K562 (cell line): ENCODE results near the gene PRICKLE2. TPM values are rescaled to one million over a fixed set of nuclear protein-coding genes. Genes with fewer than 3 reads are reported as not detected.

Source experiments
- ATAC-seq: fragments of 200-7000 bp; cut with Tn5 transposase; 3 replicates; pipeline ENCODE4 v1.9.1; 2020; ENCODE audit warnings: moderate library complexity
- BruUV-seq: library from RNA; stranded (reverse); fragments of 400-500 nt; replicated peaks from 2 replicates; lab custom pipeline; 2021; lab: Mats Ljungman, UMichigan
- CTCF ChIA-PET: fragments of 300-600 bp; formaldehyde crosslinking; extraction: SDS; loops from one replicate; lab custom pipeline; 2021; ENCODE audit warnings: low intra/inter-chr PET ratio; lab: Yijun Ruan, JAX
- POLR2A ChIA-PET: fragments of 300-600, 350-650 bp; sonication (Branson Sonifier 250); formaldehyde crosslinking; extraction: SDS; loops from one replicate; lab custom pipeline; 2021; ENCODE audit warnings: antibody characterized with exemption, inconsistent platforms; lab: Yijun Ruan, JAX
- DNase-seq, 4 experiments: peaks; one replicate each; pipeline versions ENCODE4 v3.0.0 to v3.0.0-alpha.2; 2011 to 2018; ENCODE audit warnings: low spot score in 3 of 4, mixed read lengths in 3 of 4; ENCODE audit errors: extremely low read depth in 1 of 4
- FAIRE-seq: peaks from 2 replicates; lab custom pipeline; 2011; peaks lifted over from hg19 to GRCh38; lab: Jason Lieb, UNC
- H2AFZ ChIP-seq: 2 replicates; pipeline ENCODE4 v1.6.0; 2011; ENCODE audit warnings: low read depth, low read length, control low read depth, inconsistent platforms
- H3K27ac ChIP-seq: fragments of 200-600 bp; 3 replicates; pipeline ENCODE4 v1.8.0; 2011; ENCODE audit warnings: low read depth, mild to moderate bottlenecking, control low read depth, inconsistent platforms, low read length, moderate library complexity, mixed read lengths; ENCODE audit errors: extremely low read depth
- H3K27me3 ChIP-seq, 2 experiments: fragments of 300-600 bp in 1 of 2; 2 replicates in 1 of 2; 3 replicates in 1 of 2; pipeline versions ENCODE4 v1.6.0 to v1.8.0; 2011; ENCODE audit warnings: inconsistent platforms in 2 of 2, low read length in 2 of 2, mild to moderate bottlenecking in 1 of 2, mixed read lengths in 1 of 2, moderate library complexity in 1 of 2; ENCODE audit not compliant: control insufficient read depth in 2 of 2, insufficient read depth in 2 of 2
- H3K36me3 ChIP-seq: fragments of 300-600 bp; 3 replicates; pipeline ENCODE4 v1.8.0; 2011; ENCODE audit warnings: mild to moderate bottlenecking, low read length, inconsistent platforms; ENCODE audit not compliant: control insufficient read depth, insufficient read depth
- H3K4me1 ChIP-seq, 2 experiments: fragments of 200-600 bp in 1 of 2; replicated peaks in 1 of 2; 2 replicates in 1 of 2; 3 replicates in 1 of 2; pipeline versions ENCODE4 v1.5.1 to v1.8.0; 2011; ENCODE audit warnings: inconsistent platforms in 2 of 2, low read length in 2 of 2, mild to moderate bottlenecking in 1 of 2, mixed read lengths in 1 of 2, moderate library complexity in 1 of 2; ENCODE audit not compliant: control insufficient read depth in 2 of 2, insufficient read depth in 2 of 2
- H3K4me2 ChIP-seq: 2 replicates; pipeline ENCODE4 v1.6.1; 2011; ENCODE audit warnings: low read length, control low read depth, inconsistent platforms, mixed read lengths; ENCODE audit not compliant: insufficient read depth
- H3K4me3 ChIP-seq: fragments of 200-600 bp; sonication (generic), shearing (Covaris generic); 2 replicates; pipeline ENCODE4 v1.5.1; 2016; ENCODE audit warnings: control low read depth, inconsistent platforms
- H3K79me2 ChIP-seq: fragments of 200-600 bp; 3 replicates; pipeline ENCODE4 v1.8.0; 2011; ENCODE audit warnings: low read length, inconsistent platforms; ENCODE audit not compliant: control insufficient read depth, insufficient read depth
- H3K9ac ChIP-seq, 2 experiments: 2 replicates each; pipeline versions ENCODE4 v1.6.0 to v1.6.1; 2011; ENCODE audit warnings: low read depth in 2 of 2, low read length in 2 of 2, control low read depth in 1 of 2, inconsistent platforms in 1 of 2, mild to moderate bottlenecking in 1 of 2, mixed read lengths in 1 of 2; ENCODE audit not compliant: insufficient read depth in 1 of 2
- H3K9me1 ChIP-seq: one replicate; pipeline ENCODE4 v1.6.0; 2011; ENCODE audit warnings: inconsistent platforms, mild to moderate bottlenecking, low read length, moderate library complexity; ENCODE audit not compliant: control insufficient read depth, insufficient read depth
- H3K9me3 ChIP-seq: replicated peaks from 2 replicates; pipeline ENCODE4 v1.5.1; 2011; ENCODE audit warnings: low read depth, low read length, inconsistent platforms; ENCODE audit not compliant: control insufficient read depth, insufficient read depth
- H4K20me1 ChIP-seq: replicated peaks from 2 replicates; pipeline ENCODE4 v1.6.1; 2011; ENCODE audit warnings: low read length, inconsistent platforms, mixed read lengths; ENCODE audit not compliant: control insufficient read depth, insufficient read depth
- ARNT ChIP-seq, 2 experiments: fragments of 450-650 bp; IDR thresholded peaks; 2 replicates each; pipeline ENCODE4 v1.6.1; 2016; ENCODE audit warnings: mild to moderate bottlenecking in 1 of 2
- HNRNPLL ChIP-seq: fragments of 200-400 bp; formaldehyde crosslinking; IDR thresholded peaks from 2 replicates; pipeline ENCODE4 v1.6.1; 2017; ENCODE audit warnings: low read length, low read depth, mild to moderate bottlenecking; ENCODE audit not compliant: poor library complexity, severe bottlenecking
- ILK ChIP-seq: fragments of 450-650 bp; IDR thresholded peaks from 2 replicates; pipeline ENCODE4 v1.6.1; 2016; ENCODE audit warnings: missing genetic modification characterization, low read depth, mild to moderate bottlenecking, missing compliant biosample characterization, moderate library complexity, borderline replicate concordance
- MYC ChIP-seq, 2 experiments: fragments of 250-450 bp in 1 of 2; sonication (Bioruptor Pico) in 1 of 2; IDR thresholded peaks; 2 replicates each; pipeline versions ENCODE4 v1.5.1 to v1.6.1; 2012 to 2021; ENCODE audit warnings: low read depth in 2 of 2, borderline replicate concordance in 1 of 2, improper control_type of control experiment in 1 of 2, low read length in 1 of 2, mild to moderate bottlenecking in 1 of 2, moderate library complexity in 1 of 2
- SMAD2 ChIP-seq: fragments of 150-350 bp; IDR thresholded peaks from 2 replicates; pipeline ENCODE4 v1.6.1; 2014; ENCODE audit warnings: low read depth, mild to moderate bottlenecking, low read length
- XRCC4 ChIP-seq: IDR thresholded peaks from one replicate; pipeline ENCODE4 v1.6.1; 2011; ENCODE audit not compliant: insufficient read depth, insufficient read length; ENCODE audit errors: extremely low read depth
- ZFP30 ChIP-seq: fragments of 250-450 bp; sonication (Bioruptor Pico); IDR thresholded peaks from 2 replicates; pipeline ENCODE4 v1.8.0; 2022; ENCODE audit warnings: moderate library complexity, mild to moderate bottlenecking, inconsistent platforms, borderline replicate concordance
- ZNF174 ChIP-seq: fragments of 250-450 bp; sonication (Bioruptor Pico); IDR thresholded peaks from 2 replicates; pipeline ENCODE4 v1.4.0; 2020; ENCODE audit warnings: mild to moderate bottlenecking
- WGBS: fragments of 100-300 bp; shearing (Covaris generic); methylation state at CpG from one replicate; pipeline ENCODE4 v1.1.6; 2016; ENCODE audit warnings: low coverage, mixed read lengths; ENCODE audit not compliant: insufficient coverage; ENCODE audit errors: missing lambda C conversion rate; 5-methylcytosine and 5-hydroxymethylcytosine counted together
- in situ Hi-C: fragments of 300-500 bp; cut with MboI; formaldehyde crosslinking; loops from 4 replicates; pipeline ENCODE4 v1.15.0; 2018; ENCODE audit warnings: inconsistent platforms, mixed read lengths
- intact Hi-C: fragments of 100-400 bp; cut with micrococcal nuclease; formaldehyde crosslinking; loops from 2 replicates; pipeline ENCODE4 v1.14.2; 2022
- polyA plus RNA-seq, 8 experiments: library from polyadenylated mRNA; depleted of rRNA in 4 of 8; stranded (reverse) in 5 of 8; unstranded in 3 of 8; fragments of >200 nt; fragmentation: Nextera tagmentation in 2 of 8; fragmentation: Illumina TruSeq in 1 of 8; extraction: Ambion mirVana in 2 of 8; extraction: Trizol in 1 of 8; gene quantifications; 2 replicates each; pipeline versions ENCODE4 v1.2.1 to v1.2.3, GENCODE V29; 2011 to 2014; ENCODE audit warnings: inconsistent platforms in 1 of 8, missing spikeins in 1 of 8
- total RNA-seq, 7 experiments: library from RNA; depleted of rRNA in 6 of 7; stranded (reverse); fragments of >200 nt in 6 of 7; fragmentation: Illumina TruSeq in 2 of 7; extraction: Trizol in 2 of 7; gene quantifications; 2 replicates each; pipeline versions ENCODE4 v1.2.1 to v1.2.3, GENCODE V29; 2011 to 2021; ENCODE audit warnings: low replicate concordance in 1 of 7
- TF ChIP-seq, protein P1 (sequence below): sonication (generic); formaldehyde crosslinking; IDR thresholded peaks from 2 replicates; pipeline ENCODE4 v1.8.0; 2023; ENCODE audit warnings: mild to moderate bottlenecking, missing genetic modification reagents
- TF ChIP-seq, protein P2 (sequence below): sonication (generic); formaldehyde crosslinking; IDR thresholded peaks from 2 replicates; pipeline ENCODE4 v1.8.0; 2022; ENCODE audit warnings: mild to moderate bottlenecking, missing genetic modification reagents

The PRICKLE2 gene
- total and polyA plus RNA-seq, 9 of the 15 experiments (the other 6 are each of a cell fraction or from before 2014, with no cell fraction given): 0.07 to 0.09 TPM; not detected in 7

DNA sequence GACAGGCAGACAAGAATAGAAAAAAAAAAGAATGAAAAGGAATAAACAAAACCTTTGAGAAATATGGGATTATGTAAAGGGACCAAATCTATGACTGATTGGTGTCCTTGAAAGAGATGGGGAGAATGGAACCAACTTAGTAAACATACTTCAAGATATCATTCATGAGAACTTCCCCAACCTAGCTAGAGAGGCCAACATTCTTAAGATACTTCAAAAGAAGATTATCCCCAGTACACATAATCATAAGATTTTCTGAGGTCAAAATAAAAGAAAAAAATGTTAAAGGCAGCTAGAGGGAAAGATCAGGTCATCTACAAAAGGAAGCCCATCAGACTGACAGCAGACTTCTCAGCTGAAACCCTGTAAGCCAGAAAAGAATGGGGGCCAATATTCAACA is 110.6 kb downstream of the PRICKLE2 start:
- no peaks in the 10 kb centered on the region for H3K79me2 ChIP-seq

DNA sequence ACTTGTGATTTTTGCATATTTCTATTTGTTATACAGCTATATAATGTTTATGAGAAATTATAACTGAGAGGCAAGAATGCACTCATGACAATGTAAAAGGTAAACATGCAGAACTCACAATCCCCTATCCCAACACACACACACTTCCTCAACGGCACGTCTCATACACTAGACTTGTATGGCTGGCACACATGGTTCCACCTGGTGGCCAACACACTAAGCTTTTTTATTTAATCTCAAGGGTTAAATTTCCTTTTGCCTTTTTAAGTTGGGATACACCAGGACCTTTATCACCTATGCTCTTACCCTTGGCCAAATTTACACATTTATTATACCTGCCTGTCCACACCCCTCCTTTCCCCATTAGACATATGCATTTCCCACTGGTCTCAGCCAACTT is 113.4 kb downstream of the PRICKLE2 start:
- Histone ChIP-seq H3K36me3 (no peaks in the 10 kb centered on the region), H3K9ac (no peak overlapping the region), H3K4me2 (no peak overlapping the region), H3K79me2 (no peaks in the 10 kb centered on the region), H3K4me3 (no peak overlapping the region), H3K27me3 (peaks cover 0 to 11% of the 10 kb centered on the region in 2 experiments; a peak in 1 of 5 replicates), H3K27ac (no peak overlapping the region), H3K9me1 (no peaks in the 10 kb centered on the region), H2AFZ (no peak overlapping the region), H3K4me1 (no peaks in the 10 kb centered on the region), H3K9me3 (no peaks in the 10 kb centered on the region), H4K20me1 (no peaks in the 10 kb centered on the region)
- FAIRE-seq (no peak), DNase-seq (no peak), ATAC-seq (no peak)
- ChIA-PET CTCF (no interaction called here), POLR2A (no interaction called here)
- BruUV-seq: no TSS peak
- in situ Hi-C loops (no loop called here), intact Hi-C loops (no loop called here)
- 0% methylated on average over 2 of the region's 2 CpGs for WGBS
- TF ChIP-seq ARNT (IDR thresholded peaks at IDR 0.05) (no peak), ZFP30 (no peak), HNRNPLL (no peak), XRCC4 (no peak)
- TF ChIP-seq, protein P1, sequence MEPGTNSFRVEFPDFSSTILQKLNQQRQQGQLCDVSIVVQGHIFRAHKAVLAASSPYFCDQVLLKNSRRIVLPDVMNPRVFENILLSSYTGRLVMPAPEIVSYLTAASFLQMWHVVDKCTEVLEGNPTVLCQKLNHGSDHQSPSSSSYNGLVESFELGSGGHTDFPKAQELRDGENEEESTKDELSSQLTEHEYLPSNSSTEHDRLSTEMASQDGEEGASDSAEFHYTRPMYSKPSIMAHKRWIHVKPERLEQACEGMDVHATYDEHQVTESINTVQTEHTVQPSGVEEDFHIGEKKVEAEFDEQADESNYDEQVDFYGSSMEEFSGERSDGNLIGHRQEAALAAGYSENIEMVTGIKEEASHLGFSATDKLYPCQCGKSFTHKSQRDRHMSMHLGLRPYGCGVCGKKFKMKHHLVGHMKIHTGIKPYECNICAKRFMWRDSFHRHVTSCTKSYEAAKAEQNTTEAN: no peak
- TF ChIP-seq, protein P2, sequence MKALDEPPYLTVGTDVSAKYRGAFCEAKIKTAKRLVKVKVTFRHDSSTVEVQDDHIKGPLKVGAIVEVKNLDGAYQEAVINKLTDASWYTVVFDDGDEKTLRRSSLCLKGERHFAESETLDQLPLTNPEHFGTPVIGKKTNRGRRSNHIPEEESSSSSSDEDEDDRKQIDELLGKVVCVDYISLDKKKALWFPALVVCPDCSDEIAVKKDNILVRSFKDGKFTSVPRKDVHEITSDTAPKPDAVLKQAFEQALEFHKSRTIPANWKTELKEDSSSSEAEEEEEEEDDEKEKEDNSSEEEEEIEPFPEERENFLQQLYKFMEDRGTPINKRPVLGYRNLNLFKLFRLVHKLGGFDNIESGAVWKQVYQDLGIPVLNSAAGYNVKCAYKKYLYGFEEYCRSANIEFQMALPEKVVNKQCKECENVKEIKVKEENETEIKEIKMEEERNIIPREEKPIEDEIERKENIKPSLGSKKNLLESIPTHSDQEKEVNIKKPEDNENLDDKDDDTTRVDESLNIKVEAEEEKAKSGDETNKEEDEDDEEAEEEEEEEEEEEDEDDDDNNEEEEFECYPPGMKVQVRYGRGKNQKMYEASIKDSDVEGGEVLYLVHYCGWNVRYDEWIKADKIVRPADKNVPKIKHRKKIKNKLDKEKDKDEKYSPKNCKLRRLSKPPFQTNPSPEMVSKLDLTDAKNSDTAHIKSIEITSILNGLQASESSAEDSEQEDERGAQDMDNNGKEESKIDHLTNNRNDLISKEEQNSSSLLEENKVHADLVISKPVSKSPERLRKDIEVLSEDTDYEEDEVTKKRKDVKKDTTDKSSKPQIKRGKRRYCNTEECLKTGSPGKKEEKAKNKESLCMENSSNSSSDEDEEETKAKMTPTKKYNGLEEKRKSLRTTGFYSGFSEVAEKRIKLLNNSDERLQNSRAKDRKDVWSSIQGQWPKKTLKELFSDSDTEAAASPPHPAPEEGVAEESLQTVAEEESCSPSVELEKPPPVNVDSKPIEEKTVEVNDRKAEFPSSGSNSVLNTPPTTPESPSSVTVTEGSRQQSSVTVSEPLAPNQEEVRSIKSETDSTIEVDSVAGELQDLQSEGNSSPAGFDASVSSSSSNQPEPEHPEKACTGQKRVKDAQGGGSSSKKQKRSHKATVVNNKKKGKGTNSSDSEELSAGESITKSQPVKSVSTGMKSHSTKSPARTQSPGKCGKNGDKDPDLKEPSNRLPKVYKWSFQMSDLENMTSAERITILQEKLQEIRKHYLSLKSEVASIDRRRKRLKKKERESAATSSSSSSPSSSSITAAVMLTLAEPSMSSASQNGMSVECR (CRISPR knock-in tag): no peak

More for the DNA sequence above, 110.6 kb downstream of the PRICKLE2 start:
- no peaks in the 10 kb centered on the region for H3K9me1 ChIP-seq
- BruUV-seq: no TSS peak
- H3K27me3 ChIP-seq: no peaks in the 10 kb centered on the region
- H3K27ac ChIP-seq: no peak overlapping the region
- H3K9ac ChIP-seq: no peak overlapping the region
- in situ Hi-C loops (no loop called here), intact Hi-C loops (no loop called here)
- ChIA-PET POLR2A (interaction anchor here (0.7 kb wide), 1 partner anchor 246 kb away, joined by 3 read pairs; no protein-coding TSS in a partner anchor), CTCF (no interaction called here)
- H3K4me2 ChIP-seq: no peak overlapping the region
- H2AFZ ChIP-seq: no peak overlapping the region
- H4K20me1 ChIP-seq: no peaks in the 10 kb centered on the region
- no peak for ATAC-seq
- FAIRE-seq: no peak
- no peak for DNase-seq
- no peak overlapping the region for H3K4me3 ChIP-seq
- H3K4me1 ChIP-seq: no peaks in the 10 kb centered on the region
- H3K9me3 ChIP-seq: no peaks in the 10 kb centered on the region
- H3K36me3 ChIP-seq: no peaks in the 10 kb centered on the region
- TF ChIP-seq ILK (tag): no peak
- TF ChIP-seq ZNF174: no peak
- TF ChIP-seq SMAD2: no peak
- TF ChIP-seq MYC (IDR thresholded peaks at IDR 0.05; ENCODE audit: low read depth, low read length): no peak
- no peak for TF ChIP-seq MYC (CRISPR knock-in tag; IDR thresholded peaks at IDR 0.05; ENCODE audit: borderline replicate concordance, low read depth)
- TF ChIP-seq, all 486 proteins: peak for 0
